H9 (cell line): ENCODE data around the gene CCDC7. TPM values are rescaled to one million over a fixed set of nuclear protein-coding genes. Genes with fewer than 3 reads are reported as not detected.

Experiments used
- DNase-seq: peaks from one replicate; pipeline ENCODE4 v3.0.0-alpha.2; 2017
- H2AFZ ChIP-seq: one replicate; pipeline ENCODE4 v1.6.1; 2013; ENCODE audit warnings: mild to moderate bottlenecking, low read length, control low read depth, moderate library complexity
- H2AK5ac ChIP-seq: 2 replicates; pipeline ENCODE4 v1.6.1; 2013; ENCODE audit warnings: low read length, control low read depth, mixed read lengths; ENCODE audit not compliant: insufficient read length
- H2BK120ac ChIP-seq: one replicate; pipeline ENCODE4 v1.6.1; 2013; ENCODE audit warnings: low read depth, mild to moderate bottlenecking, low read length, control low read depth, inconsistent platforms; ENCODE audit not compliant: poor library complexity, severe bottlenecking
- H2BK12ac ChIP-seq: 2 replicates; pipeline ENCODE4 v1.6.1; 2013; ENCODE audit warnings: low read length, control low read depth, mixed read lengths, low read depth; ENCODE audit not compliant: insufficient read length
- H2BK15ac ChIP-seq: 2 replicates; pipeline ENCODE4 v1.6.1; 2013; ENCODE audit warnings: low read depth, low read length, control low read depth
- H2BK20ac ChIP-seq: one replicate; pipeline ENCODE4 v1.6.1; 2013; ENCODE audit warnings: low read depth, mild to moderate bottlenecking, low read length, control low read depth, inconsistent platforms; ENCODE audit not compliant: poor library complexity, severe bottlenecking
- H2BK5ac ChIP-seq: 2 replicates; pipeline ENCODE4 v1.6.1; 2013; ENCODE audit warnings: low read length, control low read depth, mixed read lengths; ENCODE audit not compliant: insufficient read length
- H3K14ac ChIP-seq: 2 replicates; pipeline ENCODE4 v1.6.1; 2013; ENCODE audit warnings: low read length, control low read depth; ENCODE audit not compliant: insufficient read depth
- H3K18ac ChIP-seq: 2 replicates; pipeline ENCODE4 v1.6.1; 2013; ENCODE audit warnings: low read depth, mild to moderate bottlenecking, mixed read lengths, low read length, control low read depth; ENCODE audit not compliant: insufficient read length
- H3K23ac ChIP-seq: 2 replicates; pipeline ENCODE4 v1.6.1; 2013; ENCODE audit warnings: low read length, control low read depth, mixed read lengths, low read depth; ENCODE audit not compliant: insufficient read length
- H3K23me2 ChIP-seq: 2 replicates; pipeline ENCODE4 v1.6.1; 2013; ENCODE audit warnings: low read depth, mild to moderate bottlenecking, mixed read lengths, low read length, control low read depth; ENCODE audit not compliant: insufficient read length, poor library complexity, severe bottlenecking
- H3K27ac ChIP-seq: 2 replicates; pipeline ENCODE4 v1.5.1; 2013; ENCODE audit warnings: low read length, control low read depth, mixed read lengths, low read depth; ENCODE audit not compliant: insufficient read length
- H3K27me3 ChIP-seq: 2 replicates; pipeline ENCODE4 v1.6.1; 2013; ENCODE audit warnings: low read length, control low read depth, inconsistent platforms; ENCODE audit not compliant: insufficient read depth
- H3K4ac ChIP-seq: 2 replicates; pipeline ENCODE4 v1.6.1; 2013; ENCODE audit warnings: low read depth, mild to moderate bottlenecking, control low read depth, inconsistent platforms, low read length, moderate library complexity
- H3K4me1 ChIP-seq: 2 replicates; pipeline ENCODE4 v1.6.1; 2013; ENCODE audit warnings: low read length, control low read depth, inconsistent platforms; ENCODE audit not compliant: insufficient read depth
- H3K4me2 ChIP-seq: 2 replicates; pipeline ENCODE4 v1.6.1; 2013; ENCODE audit warnings: low read length, control low read depth, mixed read lengths; ENCODE audit not compliant: insufficient read length, insufficient read depth
- H3K56ac ChIP-seq: 2 replicates; pipeline ENCODE4 v1.6.1; 2013; ENCODE audit warnings: low read depth, mild to moderate bottlenecking, mixed read lengths, low read length, control low read depth; ENCODE audit not compliant: insufficient read length
- H3K79me1 ChIP-seq: 2 replicates; pipeline ENCODE4 v1.6.1; 2013; ENCODE audit warnings: low read depth, mild to moderate bottlenecking, moderate library complexity, low read length, control low read depth, inconsistent platforms; ENCODE audit not compliant: insufficient read depth, poor library complexity, severe bottlenecking
- H3K79me2 ChIP-seq: 2 replicates; pipeline ENCODE4 v1.6.1; 2013; ENCODE audit warnings: low read length, control low read depth, inconsistent platforms; ENCODE audit not compliant: insufficient read depth
- H3K9ac ChIP-seq: 2 replicates; pipeline ENCODE4 v1.6.1; 2013; ENCODE audit warnings: low read length, control low read depth, mixed read lengths; ENCODE audit not compliant: insufficient read length; ENCODE audit errors: extremely low read depth
- H3K9me3 ChIP-seq: one replicate; pipeline ENCODE4 v1.6.1; 2013; ENCODE audit warnings: low read depth, low read length, inconsistent platforms; ENCODE audit not compliant: control insufficient read depth
- H3T11ph ChIP-seq: one replicate; pipeline ENCODE4 v1.6.1; 2013; ENCODE audit warnings: mild to moderate bottlenecking, low read length, control low read depth, inconsistent platforms
- H4K20me1 ChIP-seq: one replicate; pipeline ENCODE4 v1.6.1; 2013; ENCODE audit not compliant: control insufficient read depth, insufficient read length, insufficient read depth
- H4K5ac ChIP-seq: 2 replicates; pipeline ENCODE4 v1.6.1; 2013; ENCODE audit warnings: low read depth, mild to moderate bottlenecking, mixed read lengths, low read length, control low read depth; ENCODE audit not compliant: insufficient read length
- H4K8ac ChIP-seq: replicated peaks from 2 replicates; pipeline ENCODE4 v1.6.1; 2013; ENCODE audit warnings: low read length, control low read depth, mixed read lengths, low read depth; ENCODE audit not compliant: insufficient read length
- H4K91ac ChIP-seq: 2 replicates; pipeline ENCODE4 v1.6.1; 2013; ENCODE audit warnings: low read depth, mild to moderate bottlenecking, moderate library complexity, mixed read lengths, low read length, control low read depth; ENCODE audit not compliant: insufficient read length
- H3K27ac Mint-ChIP-seq, 3 experiments: 2 replicates in 2 of 3; 3 replicates in 1 of 3; pipeline ENCODE4 v1.8.0; 2020 to 2021; ENCODE audit warnings: mixed read lengths in 3 of 3, mild to moderate bottlenecking in 1 of 3, moderate library complexity in 1 of 3
- H3K27me3 Mint-ChIP-seq: 2 replicates; pipeline ENCODE4 v1.8.0; 2021; ENCODE audit warnings: low read depth, mild to moderate bottlenecking, moderate library complexity, mixed read lengths
- H3K36me3 Mint-ChIP-seq, 3 experiments: 2 replicates in 2 of 3; 3 replicates in 1 of 3; pipeline ENCODE4 v1.8.0; 2020 to 2021; ENCODE audit warnings: low read depth in 3 of 3, mixed read lengths in 3 of 3; ENCODE audit not compliant: insufficient read depth in 1 of 3
- H3K4me1 Mint-ChIP-seq, 2 experiments: 2 replicates each; pipeline ENCODE4 v1.8.0; 2020; ENCODE audit warnings: mixed read lengths in 2 of 2
- H3K4me3 Mint-ChIP-seq, 2 experiments: 2 replicates in 1 of 2; 3 replicates in 1 of 2; pipeline ENCODE4 v1.8.0; 2020 to 2021; ENCODE audit warnings: mild to moderate bottlenecking in 2 of 2, mixed read lengths in 2 of 2, moderate library complexity in 1 of 2
- H3K9me3 Mint-ChIP-seq, 2 experiments: 2 replicates in 1 of 2; 3 replicates in 1 of 2; pipeline ENCODE4 v1.8.0; 2020; ENCODE audit warnings: mild to moderate bottlenecking in 2 of 2, mixed read lengths in 2 of 2, moderate library complexity in 1 of 2
- WGBS: extraction: QIAGEN DNeasy Blood & Tissue Kit; methylation state at CpG from one replicate; pipeline ENCODE4 v1.1.7; 2013; ENCODE audit warnings: missing lambda C conversion rate, low lambda C conversion rate, mixed read lengths; ENCODE audit not compliant: insufficient read length; ENCODE audit errors: extremely low coverage; 5-methylcytosine and 5-hydroxymethylcytosine counted together
- total RNA-seq: library from RNA; stranded (reverse); gene quantifications from 2 replicates; pipeline ENCODE4 v1.2.1, GENCODE V29; 2021
- TF ChIP-seq, protein P1 (sequence below): fragments of 200-600 bp; sonication (generic); conservative IDR thresholded peaks from 3 replicates; pipeline ENCODE4 v1.8.0; 2021; ENCODE audit warnings: antibody characterized with exemption, mild to moderate bottlenecking

CCDC7 gene
- total RNA-seq, 1 experiment from 2014 or later = 1.6 TPM

DNA sequence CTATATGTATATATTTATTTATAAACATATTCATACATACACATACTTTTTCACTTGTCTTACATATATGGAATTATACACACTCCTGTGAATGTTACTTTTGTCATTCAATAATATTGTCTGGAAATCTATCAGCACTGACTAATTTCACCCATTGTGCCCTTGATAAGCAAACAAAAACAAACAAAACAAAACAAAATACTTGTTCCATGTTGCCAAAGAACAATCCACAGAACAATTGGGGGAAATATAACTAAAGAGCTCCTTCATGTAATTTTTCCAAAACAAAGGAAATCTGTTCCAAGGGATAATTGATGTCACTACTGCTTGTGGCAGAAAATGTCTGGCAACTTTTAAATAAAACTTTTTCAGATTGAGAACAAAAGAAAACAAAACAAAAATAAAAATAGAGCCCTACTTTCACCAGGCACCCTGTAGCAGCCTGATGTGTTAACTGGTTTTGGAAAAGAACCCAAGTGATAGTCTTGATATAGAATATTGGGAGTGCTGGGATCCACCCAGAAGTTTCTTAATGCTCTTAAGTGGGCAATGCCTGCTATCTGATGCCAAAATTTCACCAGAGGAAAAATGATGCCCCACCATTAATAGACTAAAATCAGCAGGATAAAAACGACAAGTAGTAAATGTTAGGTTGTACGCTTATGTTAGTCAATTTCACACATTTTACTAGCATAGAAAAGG lies 34.0 kb upstream of the CCDC7 start:
- Mint-ChIP-seq H3K4me3 (no peak overlapping the region), H3K27ac (no peak overlapping the region), H3K36me3 (no peaks in the 10 kb centered on the region), H3K27me3 (peaks cover 4% of the 10 kb centered on the region), H3K9me3 (no peaks in the 10 kb centered on the region), H3K4me1 (no peaks in the 10 kb centered on the region)
- no peaks in the 10 kb centered on the region for H3K79me2 ChIP-seq
- no peaks in the 10 kb centered on the region for H3K9me3 ChIP-seq
- no peak overlapping the region for H3K9ac ChIP-seq
- no peak overlapping the region for H2BK20ac ChIP-seq
- no peak overlapping the region for H3K18ac ChIP-seq
- no peak overlapping the region for H3K4me2 ChIP-seq
- H4K5ac ChIP-seq = no peak overlapping the region
- TF ChIP-seq, protein P1, sequence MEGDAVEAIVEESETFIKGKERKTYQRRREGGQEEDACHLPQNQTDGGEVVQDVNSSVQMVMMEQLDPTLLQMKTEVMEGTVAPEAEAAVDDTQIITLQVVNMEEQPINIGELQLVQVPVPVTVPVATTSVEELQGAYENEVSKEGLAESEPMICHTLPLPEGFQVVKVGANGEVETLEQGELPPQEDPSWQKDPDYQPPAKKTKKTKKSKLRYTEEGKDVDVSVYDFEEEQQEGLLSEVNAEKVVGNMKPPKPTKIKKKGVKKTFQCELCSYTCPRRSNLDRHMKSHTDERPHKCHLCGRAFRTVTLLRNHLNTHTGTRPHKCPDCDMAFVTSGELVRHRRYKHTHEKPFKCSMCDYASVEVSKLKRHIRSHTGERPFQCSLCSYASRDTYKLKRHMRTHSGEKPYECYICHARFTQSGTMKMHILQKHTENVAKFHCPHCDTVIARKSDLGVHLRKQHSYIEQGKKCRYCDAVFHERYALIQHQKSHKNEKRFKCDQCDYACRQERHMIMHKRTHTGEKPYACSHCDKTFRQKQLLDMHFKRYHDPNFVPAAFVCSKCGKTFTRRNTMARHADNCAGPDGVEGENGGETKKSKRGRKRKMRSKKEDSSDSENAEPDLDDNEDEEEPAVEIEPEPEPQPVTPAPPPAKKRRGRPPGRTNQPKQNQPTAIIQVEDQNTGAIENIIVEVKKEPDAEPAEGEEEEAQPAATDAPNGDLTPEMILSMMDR = no peak
- no peak overlapping the region for H2BK120ac ChIP-seq
- H4K8ac ChIP-seq = no peak overlapping the region
- H2BK5ac ChIP-seq = no peak overlapping the region
- no peaks in the 10 kb centered on the region for H3K79me1 ChIP-seq
- no peaks in the 10 kb centered on the region for H3K4me1 ChIP-seq
- no peak overlapping the region for H3K23ac ChIP-seq
- H3K23me2 ChIP-seq = no peaks in the 10 kb centered on the region
- no peak for DNase-seq
- H2AFZ ChIP-seq = no peak overlapping the region
- no peak overlapping the region for H3K27ac ChIP-seq
- no peaks in the 10 kb centered on the region for H3K27me3 ChIP-seq
- WGBS = no CpG with 5 or more reads among the region's 2 CpGs
- H2AK5ac ChIP-seq = no peak overlapping the region
- no peak overlapping the region for H3T11ph ChIP-seq
- H3K4ac ChIP-seq = no peak overlapping the region
- no peak overlapping the region for H2BK12ac ChIP-seq
- no peak overlapping the region for H4K91ac ChIP-seq
- H3K14ac ChIP-seq = no peak overlapping the region
- H4K20me1 ChIP-seq = no peaks in the 10 kb centered on the region
- no peak overlapping the region for H3K56ac ChIP-seq
- H2BK15ac ChIP-seq = no peak overlapping the region
